Astrocyte (in vitro differentiated cells and primary cell): ENCODE results near the gene ROBO3. TPM values are rescaled to one million over a fixed set of nuclear protein-coding genes. Genes with fewer than 3 reads are reported as not detected.

ENCODE experiments used
- DNase-seq: peaks from one replicate; pipeline ENCODE4 v3.0.0-alpha.2; 2010; ENCODE audit warnings: low read depth
- FAIRE-seq: peaks from 2 replicates; lab custom pipeline; 2011; peaks lifted over from hg19 to GRCh38; lab: Jason Lieb, UNC
- H2AFZ ChIP-seq: 2 replicates; pipeline ENCODE4 v1.6.0; 2012; ENCODE audit warnings: low read depth, low read length, inconsistent platforms
- H3K27ac ChIP-seq: 2 replicates; pipeline ENCODE4 v1.5.1; 2011; ENCODE audit warnings: low read depth, low read length, inconsistent platforms
- H3K27me3 ChIP-seq: 2 replicates; pipeline ENCODE4 v1.6.0; 2011; ENCODE audit warnings: low read length, inconsistent platforms; ENCODE audit not compliant: insufficient read depth
- H3K36me3 ChIP-seq: 2 replicates; pipeline ENCODE4 v1.5.1; 2011; ENCODE audit warnings: low read length, inconsistent platforms; ENCODE audit not compliant: insufficient read depth
- H3K4me1 ChIP-seq: 2 replicates; pipeline ENCODE4 v1.5.1; 2011; ENCODE audit warnings: low read length, inconsistent platforms; ENCODE audit not compliant: insufficient read depth
- H3K4me2 ChIP-seq: 2 replicates; pipeline ENCODE4 v1.6.0; 2012; ENCODE audit warnings: low read length, inconsistent platforms
- H3K4me3 ChIP-seq: 2 replicates; pipeline ENCODE4 v1.5.1; 2011; ENCODE audit warnings: low read depth, mild to moderate bottlenecking, low read length, inconsistent platforms; ENCODE audit not compliant: insufficient read depth
- H3K79me2 ChIP-seq: 2 replicates; pipeline ENCODE4 v1.6.0; 2012; ENCODE audit warnings: mild to moderate bottlenecking, low read length, inconsistent platforms; ENCODE audit not compliant: insufficient read depth
- H3K9ac ChIP-seq: 2 replicates; pipeline ENCODE4 v1.6.0; 2012; ENCODE audit warnings: mild to moderate bottlenecking, low read length, inconsistent platforms
- H3K9me3 ChIP-seq: 2 replicates; pipeline ENCODE4 v1.5.1; 2012; ENCODE audit warnings: low read depth, mild to moderate bottlenecking, low read length, inconsistent platforms; ENCODE audit not compliant: insufficient read depth
- H4K20me1 ChIP-seq: 2 replicates; pipeline ENCODE4 v1.6.0; 2012; ENCODE audit warnings: low read length, inconsistent platforms; ENCODE audit not compliant: insufficient read depth
- H3K27ac Mint-ChIP-seq: one replicate; pipeline ENCODE4 v1.8.0; 2021; ENCODE audit warnings: mild to moderate bottlenecking, mixed read lengths; ENCODE audit not compliant: unreplicated experiment
- H3K27me3 Mint-ChIP-seq: one replicate; pipeline ENCODE4 v1.8.0; 2021; ENCODE audit warnings: low read depth, mixed read lengths; ENCODE audit not compliant: unreplicated experiment
- H3K36me3 Mint-ChIP-seq: one replicate; pipeline ENCODE4 v1.8.0; 2021; ENCODE audit warnings: low read depth, mixed read lengths; ENCODE audit not compliant: unreplicated experiment
- H3K4me1 Mint-ChIP-seq: one replicate; pipeline ENCODE4 v1.8.0; 2021; ENCODE audit warnings: low read depth, mixed read lengths; ENCODE audit not compliant: unreplicated experiment
- H3K4me3 Mint-ChIP-seq: one replicate; pipeline ENCODE4 v1.8.0; 2021; ENCODE audit warnings: mild to moderate bottlenecking, moderate library complexity, mixed read lengths; ENCODE audit not compliant: unreplicated experiment
- H3K9me3 Mint-ChIP-seq: one replicate; pipeline ENCODE4 v1.8.0; 2021; ENCODE audit warnings: mild to moderate bottlenecking, mixed read lengths; ENCODE audit not compliant: unreplicated experiment
- EZH2 ChIP-seq: IDR thresholded peaks from 2 replicates; pipeline ENCODE4 v1.6.1; 2012; ENCODE audit warnings: mild to moderate bottlenecking, low read length, inconsistent platforms; ENCODE audit not compliant: insufficient read depth
- total RNA-seq: library from RNA; stranded (reverse); gene quantifications from 2 replicates; pipeline ENCODE4 v1.2.1, GENCODE V29; 2021
- TF ChIP-seq, protein P1 (sequence below): IDR thresholded peaks from 2 replicates; pipeline ENCODE4 v1.5.1; 2011; ENCODE audit warnings: low read depth, mild to moderate bottlenecking, inconsistent platforms, low read length, moderate library complexity; ENCODE audit not compliant: insufficient read depth

ROBO3 gene
- total RNA-seq, 1 donor from 2014 or later: 12.9 TPM

DNA sequence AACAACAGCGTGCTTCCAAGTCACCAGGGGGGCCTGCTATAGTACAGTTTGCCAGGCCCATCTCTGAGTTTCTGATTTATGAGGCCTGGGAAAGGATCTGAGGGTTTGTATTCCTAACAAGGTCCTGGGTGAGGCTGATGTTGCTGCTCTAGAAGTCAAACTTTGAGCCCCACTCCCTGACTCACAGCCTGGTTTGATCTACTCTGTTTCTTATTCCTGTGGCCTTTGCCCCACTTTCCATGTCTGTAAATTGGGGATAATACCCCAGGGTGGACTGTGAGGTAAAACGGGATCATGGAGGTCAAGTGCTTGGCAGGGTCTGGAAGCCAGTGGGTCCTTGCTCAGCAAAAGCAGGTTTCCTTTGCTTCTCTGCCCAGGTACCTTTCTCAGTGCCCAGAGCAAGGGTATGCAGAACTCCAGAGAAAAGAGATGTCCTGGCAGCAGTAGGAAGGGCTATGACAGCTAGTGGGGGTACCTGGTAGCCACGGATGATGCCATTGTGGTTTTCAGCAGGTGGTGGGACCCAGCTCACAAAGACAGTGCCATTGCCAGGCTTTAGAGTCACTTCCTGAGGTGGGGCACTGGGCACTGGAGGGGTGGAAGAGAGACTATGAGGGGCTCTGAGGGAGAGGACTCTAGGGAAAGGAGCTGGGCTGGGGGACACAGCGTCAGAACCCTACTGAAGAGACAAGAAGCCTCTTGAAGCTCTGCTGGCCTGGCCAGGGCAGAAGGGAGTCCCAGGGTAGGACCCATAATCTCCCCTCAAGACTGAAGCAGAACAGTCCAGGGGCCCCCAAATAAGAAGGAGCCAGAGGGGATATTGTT lies 29.6 kb downstream of the ROBO3 start:
- no peaks in the 10 kb centered on the region for H4K20me1 ChIP-seq
- H3K27ac Mint-ChIP-seq: no peak overlapping the region
- TF ChIP-seq, protein P1, sequence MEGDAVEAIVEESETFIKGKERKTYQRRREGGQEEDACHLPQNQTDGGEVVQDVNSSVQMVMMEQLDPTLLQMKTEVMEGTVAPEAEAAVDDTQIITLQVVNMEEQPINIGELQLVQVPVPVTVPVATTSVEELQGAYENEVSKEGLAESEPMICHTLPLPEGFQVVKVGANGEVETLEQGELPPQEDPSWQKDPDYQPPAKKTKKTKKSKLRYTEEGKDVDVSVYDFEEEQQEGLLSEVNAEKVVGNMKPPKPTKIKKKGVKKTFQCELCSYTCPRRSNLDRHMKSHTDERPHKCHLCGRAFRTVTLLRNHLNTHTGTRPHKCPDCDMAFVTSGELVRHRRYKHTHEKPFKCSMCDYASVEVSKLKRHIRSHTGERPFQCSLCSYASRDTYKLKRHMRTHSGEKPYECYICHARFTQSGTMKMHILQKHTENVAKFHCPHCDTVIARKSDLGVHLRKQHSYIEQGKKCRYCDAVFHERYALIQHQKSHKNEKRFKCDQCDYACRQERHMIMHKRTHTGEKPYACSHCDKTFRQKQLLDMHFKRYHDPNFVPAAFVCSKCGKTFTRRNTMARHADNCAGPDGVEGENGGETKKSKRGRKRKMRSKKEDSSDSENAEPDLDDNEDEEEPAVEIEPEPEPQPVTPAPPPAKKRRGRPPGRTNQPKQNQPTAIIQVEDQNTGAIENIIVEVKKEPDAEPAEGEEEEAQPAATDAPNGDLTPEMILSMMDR: no peak
- no peak for TF ChIP-seq EZH2
- no peak overlapping the region for H3K4me2 ChIP-seq
- peaks cover 24% of the 10 kb centered on the region for H3K4me1 Mint-ChIP-seq
- no peaks in the 10 kb centered on the region for H3K79me2 ChIP-seq
- peaks cover 36% of the 10 kb centered on the region for H3K4me1 ChIP-seq
- DNase-seq (no peak), FAIRE-seq (no peak)
- H3K4me3 ChIP-seq: no peak overlapping the region
- H3K36me3 ChIP-seq: no peaks in the 10 kb centered on the region
- no peaks in the 10 kb centered on the region for H3K27me3 ChIP-seq
- no peak overlapping the region for H2AFZ ChIP-seq
- H3K9ac ChIP-seq: no peak overlapping the region
- H3K9me3 Mint-ChIP-seq: no peaks in the 10 kb centered on the region
- no peaks in the 10 kb centered on the region for H3K36me3 Mint-ChIP-seq
- H3K4me3 Mint-ChIP-seq: no peak overlapping the region
- no peak overlapping the region for H3K27ac ChIP-seq
- H3K27me3 Mint-ChIP-seq: peaks cover 44% of the 10 kb centered on the region
- H3K9me3 ChIP-seq: no peaks in the 10 kb centered on the region

DNA sequence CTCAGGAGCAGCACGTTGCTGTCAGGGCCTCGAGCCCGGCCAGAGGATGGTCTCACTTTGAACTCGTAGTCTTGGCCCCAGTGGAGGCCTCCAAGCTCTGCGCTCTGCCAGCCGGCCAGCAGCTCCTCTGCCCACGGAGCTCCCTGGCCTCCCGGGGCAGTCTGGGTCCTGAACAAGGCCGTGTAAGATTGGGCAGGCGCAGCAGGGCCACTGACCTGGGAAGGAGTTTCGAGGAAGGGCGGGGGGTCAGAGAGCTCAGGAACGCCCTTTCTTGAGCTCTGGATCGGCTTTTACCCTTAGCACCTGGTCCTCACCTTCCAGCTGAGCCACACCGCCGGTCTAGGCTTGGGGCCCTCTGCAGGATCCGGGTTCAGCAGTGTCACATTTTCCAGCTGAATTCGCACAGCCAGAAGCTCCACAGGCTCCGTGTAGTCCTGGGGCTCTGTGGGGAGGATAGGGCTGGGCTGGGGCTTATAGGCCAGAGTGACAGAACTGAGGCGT lies 30.3 kb downstream of the ROBO3 start:
- H3K4me1 Mint-ChIP-seq: peaks cover 27% of the 10 kb centered on the region
- DNase-seq (no peak), FAIRE-seq (no peak)
- no peaks in the 10 kb centered on the region for H3K27me3 ChIP-seq
- no peaks in the 10 kb centered on the region for H3K9me3 Mint-ChIP-seq
- H2AFZ ChIP-seq: no peak overlapping the region
- no peaks in the 10 kb centered on the region for H3K36me3 Mint-ChIP-seq
- peaks cover 42% of the 10 kb centered on the region for H3K27me3 Mint-ChIP-seq
- H3K36me3 ChIP-seq: no peaks in the 10 kb centered on the region
- no peaks in the 10 kb centered on the region for H4K20me1 ChIP-seq
- H3K27ac ChIP-seq: no peak overlapping the region
- H3K9ac ChIP-seq: no peak overlapping the region
- peaks cover 43% of the 10 kb centered on the region for H3K4me1 ChIP-seq
- TF ChIP-seq, protein P1: no peak
- TF ChIP-seq EZH2: no peak
- H3K9me3 ChIP-seq: no peaks in the 10 kb centered on the region
- H3K4me3 Mint-ChIP-seq: no peak overlapping the region
- H3K4me2 ChIP-seq: no peak overlapping the region
- no peak overlapping the region for H3K4me3 ChIP-seq
- H3K79me2 ChIP-seq: no peaks in the 10 kb centered on the region
- no peak overlapping the region for H3K27ac Mint-ChIP-seq
